HEK293 (cell line): ENCODE data around the gene CTSF.

Experiments used
- CTCF ChIA-PET: fragments of 350-600 bp; formaldehyde crosslinking; extraction: SDS; loops from one replicate; lab custom pipeline; 2021; ENCODE audit warnings: antibody characterized with exemption; lab: Yijun Ruan, JAX
- POLR2A ChIA-PET: fragments of 300-600 bp; formaldehyde crosslinking; extraction: SDS; loops from one replicate; lab custom pipeline; 2020; ENCODE audit warnings: antibody characterized with exemption, inconsistent platforms; lab: Yijun Ruan, JAX
- H3K27ac ChIP-seq: fragments of 200-500 bp; sonication (Bioruptor generic); 2 replicates; pipeline ENCODE4 v1.5.1; 2014; ENCODE audit warnings: low read depth, low read length, control low read depth, inconsistent platforms; ENCODE audit errors: extremely low read depth
- H3K36me3 ChIP-seq, 2 experiments: fragments of 200-500 bp in 1 of 2; sonication (Bioruptor generic) in 1 of 2; 1 replicate in 1 of 2; 2 replicates in 1 of 2; pipeline ENCODE4 v1.5.1; 2014 to 2017; ENCODE audit warnings: inconsistent platforms in 2 of 2, low read length in 2 of 2; ENCODE audit not compliant: control insufficient read depth in 2 of 2, insufficient read depth in 1 of 2
- H3K4me1 ChIP-seq: fragments of 200-500 bp; sonication (Bioruptor generic); 2 replicates; pipeline ENCODE4 v1.5.1; 2014; ENCODE audit warnings: mild to moderate bottlenecking, low read length, inconsistent platforms; ENCODE audit not compliant: control insufficient read depth, insufficient read depth
- H3K4me3 ChIP-seq: 2 replicates; pipeline ENCODE4 v1.5.1; 2011; ENCODE audit warnings: low read depth, mild to moderate bottlenecking, control low read depth, low read length, moderate library complexity
- H3K9me3 ChIP-seq: fragments of 200-500 bp; sonication (Bioruptor generic); 2 replicates; pipeline ENCODE4 v1.5.1; 2014; ENCODE audit warnings: low read depth, low read length, inconsistent platforms; ENCODE audit not compliant: control insufficient read depth, insufficient read depth
- BCL11A ChIP-seq: fragments of 450-650 bp; formaldehyde crosslinking; IDR thresholded peaks from 2 replicates; pipeline ENCODE4 v1.5.1; 2016; ENCODE audit warnings: low read depth, missing biosample characterization, missing genetic modification characterization
- INSM2 ChIP-seq: fragments of 450-650 bp; formaldehyde crosslinking; IDR thresholded peaks from 2 replicates; pipeline ENCODE4 v1.5.1; 2016; ENCODE audit warnings: missing biosample characterization, missing genetic modification characterization
- KLF1 ChIP-seq: fragments of 450-650 bp; formaldehyde crosslinking; IDR thresholded peaks from 2 replicates; pipeline ENCODE4 v1.5.1; 2016; ENCODE audit warnings: missing biosample characterization, missing genetic modification characterization
- OVOL3 ChIP-seq: fragments of 450-650 bp; formaldehyde crosslinking; IDR thresholded peaks from 2 replicates; pipeline ENCODE4 v1.5.1; 2016; ENCODE audit warnings: missing biosample characterization, missing genetic modification characterization
- PRDM10 ChIP-seq: fragments of 450-650 bp; formaldehyde crosslinking; IDR thresholded peaks from 2 replicates; pipeline ENCODE4 v1.5.1; 2016; ENCODE audit warnings: missing biosample characterization, missing genetic modification characterization
- SCRT1 ChIP-seq: fragments of 450-650 bp; formaldehyde crosslinking; IDR thresholded peaks from 2 replicates; pipeline ENCODE4 v1.5.1; 2016; ENCODE audit warnings: missing biosample characterization, missing genetic modification characterization, borderline replicate concordance
- YY2 ChIP-seq: fragments of 450-650 bp; formaldehyde crosslinking; IDR thresholded peaks from 2 replicates; pipeline ENCODE4 v1.5.1; 2016; ENCODE audit warnings: missing biosample characterization, missing genetic modification characterization
- ZBTB11 ChIP-seq: fragments of 450-650 bp; formaldehyde crosslinking; conservative IDR thresholded peaks from 2 replicates; pipeline ENCODE4 v1.5.1; 2016; ENCODE audit warnings: low read depth, missing biosample characterization, missing genetic modification characterization
- ZBTB20 ChIP-seq: fragments of 450-650 bp; formaldehyde crosslinking; IDR thresholded peaks from 2 replicates; pipeline ENCODE4 v1.5.1; 2016; ENCODE audit warnings: missing biosample characterization, missing genetic modification characterization
- ZBTB44 ChIP-seq: fragments of 450-650 bp; IDR thresholded peaks from 2 replicates; pipeline ENCODE4 v1.5.1; 2018; ENCODE audit warnings: missing biosample characterization, mild to moderate bottlenecking, missing genetic modification characterization
- ZBTB48 ChIP-seq: fragments of 450-650 bp; formaldehyde crosslinking; IDR thresholded peaks from 2 replicates; pipeline ENCODE4 v1.5.1; 2016; ENCODE audit warnings: missing biosample characterization, missing genetic modification characterization
- ZFHX2 ChIP-seq: fragments of 450-650 bp; formaldehyde crosslinking; conservative IDR thresholded peaks from 2 replicates; pipeline ENCODE4 v1.5.1; 2016; ENCODE audit warnings: missing biosample characterization, missing genetic modification characterization
- ZNF121 ChIP-seq: fragments of 450-650 bp; formaldehyde crosslinking; IDR thresholded peaks from 2 replicates; pipeline ENCODE4 v1.5.1; 2016; ENCODE audit warnings: missing biosample characterization, missing genetic modification characterization
- ZNF138 ChIP-seq: fragments of 450-650 bp; formaldehyde crosslinking; IDR thresholded peaks from 2 replicates; pipeline ENCODE4 v1.5.1; 2016; ENCODE audit warnings: missing biosample characterization, missing genetic modification characterization, borderline replicate concordance
- ZNF184 ChIP-seq: fragments of 450-650 bp; IDR thresholded peaks from 2 replicates; pipeline ENCODE4 v1.5.1; 2018; ENCODE audit warnings: missing biosample characterization, mild to moderate bottlenecking, missing genetic modification characterization
- ZNF2 ChIP-seq: fragments of 450-650 bp; formaldehyde crosslinking; IDR thresholded peaks from 2 replicates; pipeline ENCODE4 v1.5.1; 2016; ENCODE audit warnings: missing biosample characterization, missing genetic modification characterization
- ZNF398 ChIP-seq: fragments of 450-650 bp; formaldehyde crosslinking; IDR thresholded peaks from 2 replicates; pipeline ENCODE4 v1.5.1; 2017; ENCODE audit warnings: missing biosample characterization, missing genetic modification characterization
- ZNF416 ChIP-seq: fragments of 450-650 bp; formaldehyde crosslinking; IDR thresholded peaks from 2 replicates; pipeline ENCODE4 v1.5.1; 2016; ENCODE audit warnings: missing biosample characterization, missing genetic modification characterization
- ZNF426 ChIP-seq: fragments of 450-650 bp; formaldehyde crosslinking; IDR thresholded peaks from 2 replicates; pipeline ENCODE4 v1.5.1; 2017; ENCODE audit warnings: missing biosample characterization, missing genetic modification characterization, mild to moderate bottlenecking, inconsistent platforms, moderate library complexity
- ZNF521 ChIP-seq: fragments of 450-650 bp; formaldehyde crosslinking; IDR thresholded peaks from 2 replicates; pipeline ENCODE4 v1.5.1; 2017; ENCODE audit warnings: missing biosample characterization, mild to moderate bottlenecking, missing genetic modification characterization
- ZNF600 ChIP-seq: fragments of 450-650 bp; formaldehyde crosslinking; IDR thresholded peaks from 2 replicates; pipeline ENCODE4 v1.5.1; 2016; ENCODE audit warnings: missing biosample characterization, missing genetic modification characterization
- ZNF626 ChIP-seq: fragments of 450-650 bp; sonication (Bioruptor Pico); formaldehyde crosslinking; IDR thresholded peaks from 2 replicates; pipeline ENCODE4 v1.5.1; 2018; ENCODE audit warnings: missing biosample characterization, missing genetic modification characterization, inconsistent platforms
- ZNF747 ChIP-seq: fragments of 450-650 bp; formaldehyde crosslinking; IDR thresholded peaks from 2 replicates; pipeline ENCODE4 v1.5.1; 2016; ENCODE audit warnings: missing biosample characterization, missing genetic modification characterization
- ZNF785 ChIP-seq: fragments of 450-650 bp; formaldehyde crosslinking; IDR thresholded peaks from 2 replicates; pipeline ENCODE4 v1.5.1; 2016; ENCODE audit warnings: missing biosample characterization, missing genetic modification characterization

The CTSF gene

GRCh38 chr11:66593650-66594049, 25.2 kb upstream of the CTSF start (continued):
- TF ChIP-seq ZNF426 (tag by site-specific recombination) = no peak
- TF ChIP-seq OVOL3 (tag by site-specific recombination) = no peak

- ChIA-PET POLR2A (interaction anchor here (0.8 to 3.2 kb wide), 9 partner anchors 9 to 85 kb away, joined by 3 to 28 read pairs (median 5); partner anchors contain the start of genes ACTN3, RBM14, RBM4B and ZDHHC24), CTCF (interaction anchor here (0.6 to 4.5 kb wide), 13 partner anchors 10 to 127 kb away, joined by 3 to 49 read pairs (median 4); partner anchors contain the start of genes PELI3, RBM4B and ZDHHC24)
- Histone ChIP-seq H3K4me1 (no peaks in the 10 kb centered on the region), H3K9me3 (no peaks in the 10 kb centered on the region), H3K27ac (peak overlapping the region; percentile 11; the same call in 1 of the 2 replicates), H3K4me3 (peak overlapping the region; percentile 67), H3K36me3 (peaks cover 0 to 12% of the 10 kb centered on the region in 2 experiments; a peak in 2 of 3 replicates)
- TF ChIP-seq ZBTB48 (tag by site-specific recombination) (peak; percentile 44; the same call in 1 of the 2 replicates), ZNF747 (tag by site-specific recombination) (no peak), ZNF521 (tag by site-specific recombination) (no peak), ZNF626 (tag by site-specific recombination) (no peak), KLF1 (tag by site-specific recombination) (no peak), ZNF184 (tag by site-specific recombination) (no peak), ZFHX2 (tag by site-specific recombination) (0 out of 2 replicates have a peak, but pooled peaks have one; percentile 6), ZNF121 (tag by site-specific recombination) (no peak), ZBTB44 (tag by site-specific recombination) (no peak), ZNF398 (tag by site-specific recombination) (no peak), PRDM10 (tag by site-specific recombination) (peak; percentile 98), YY2 (tag by site-specific recombination) (no peak), ZNF785 (tag by site-specific recombination) (no peak), ZNF138 (tag by site-specific recombination) (no peak), ZNF2 (tag by site-specific recombination) (no peak), INSM2 (tag by site-specific recombination) (no peak), ZBTB11 (tag by site-specific recombination) (0 out of 2 replicates have a peak, but pooled peaks have one; percentile 1), ZBTB20 (tag by site-specific recombination) (0 out of 2 replicates have a peak, but pooled peaks have one; percentile 13), SCRT1 (tag by site-specific recombination) (no peak), ZNF426 (tag by site-specific recombination) (no peak), ZNF416 (tag by site-specific recombination) (no peak), BCL11A (tag by site-specific recombination) (no peak), ZNF600 (tag by site-specific recombination) (peak; percentile 47; the same call in 1 of the 2 replicates)
These were observed 24.9 kb upstream of the CTSF start for GRCh38 chr11:66593303-66593635.
